ENCODE results near the gene GPANK1.

DNA sequence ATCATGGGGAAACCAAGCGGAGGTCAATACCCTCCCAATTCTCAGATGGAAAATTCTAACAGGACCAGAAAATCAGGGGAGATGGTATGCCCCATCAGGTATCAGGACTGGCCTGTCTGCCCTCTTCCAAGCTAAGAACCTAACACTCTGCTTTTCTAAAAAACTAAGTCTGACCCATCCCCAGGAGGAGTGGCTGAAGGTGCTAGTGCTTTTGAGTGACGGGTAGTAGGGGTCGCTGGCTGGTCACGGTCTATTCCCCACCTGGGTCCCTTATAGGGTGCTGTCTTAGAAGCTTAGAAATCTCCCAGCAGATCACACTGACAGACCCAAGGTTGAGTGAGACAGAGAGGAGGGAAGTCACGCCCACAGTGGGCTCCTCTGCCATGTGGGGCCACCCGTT is 28.7 kb upstream of the GPANK1 start:
- TF ChIP-seq, protein P1, sequence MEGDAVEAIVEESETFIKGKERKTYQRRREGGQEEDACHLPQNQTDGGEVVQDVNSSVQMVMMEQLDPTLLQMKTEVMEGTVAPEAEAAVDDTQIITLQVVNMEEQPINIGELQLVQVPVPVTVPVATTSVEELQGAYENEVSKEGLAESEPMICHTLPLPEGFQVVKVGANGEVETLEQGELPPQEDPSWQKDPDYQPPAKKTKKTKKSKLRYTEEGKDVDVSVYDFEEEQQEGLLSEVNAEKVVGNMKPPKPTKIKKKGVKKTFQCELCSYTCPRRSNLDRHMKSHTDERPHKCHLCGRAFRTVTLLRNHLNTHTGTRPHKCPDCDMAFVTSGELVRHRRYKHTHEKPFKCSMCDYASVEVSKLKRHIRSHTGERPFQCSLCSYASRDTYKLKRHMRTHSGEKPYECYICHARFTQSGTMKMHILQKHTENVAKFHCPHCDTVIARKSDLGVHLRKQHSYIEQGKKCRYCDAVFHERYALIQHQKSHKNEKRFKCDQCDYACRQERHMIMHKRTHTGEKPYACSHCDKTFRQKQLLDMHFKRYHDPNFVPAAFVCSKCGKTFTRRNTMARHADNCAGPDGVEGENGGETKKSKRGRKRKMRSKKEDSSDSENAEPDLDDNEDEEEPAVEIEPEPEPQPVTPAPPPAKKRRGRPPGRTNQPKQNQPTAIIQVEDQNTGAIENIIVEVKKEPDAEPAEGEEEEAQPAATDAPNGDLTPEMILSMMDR (CRISPR knock-in tag; IDR thresholded peaks at IDR 0.05), result no peak
- TF ChIP-seq KLF11 (CRISPR knock-in tag; IDR thresholded peaks at IDR 0.05) (no peak), ZBTB7A (CRISPR knock-in tag; IDR thresholded peaks at IDR 0.05) (no peak), DNMT3B (CRISPR knock-in tag; conservative IDR thresholded peaks at IDR 0.05) (no peak), DPF2 (CRISPR knock-in tag; IDR thresholded peaks at IDR 0.05; ENCODE audit: borderline replicate concordance, low read depth) (no peak), PHB2 (IDR thresholded peaks at IDR 0.05; ENCODE audit: partially characterized antibody) (no peak), ZNF558 (CRISPR knock-in tag; IDR thresholded peaks at IDR 0.05; ENCODE audit: borderline replicate concordance) (no peak)
- TF ChIP-seq, protein P2, sequence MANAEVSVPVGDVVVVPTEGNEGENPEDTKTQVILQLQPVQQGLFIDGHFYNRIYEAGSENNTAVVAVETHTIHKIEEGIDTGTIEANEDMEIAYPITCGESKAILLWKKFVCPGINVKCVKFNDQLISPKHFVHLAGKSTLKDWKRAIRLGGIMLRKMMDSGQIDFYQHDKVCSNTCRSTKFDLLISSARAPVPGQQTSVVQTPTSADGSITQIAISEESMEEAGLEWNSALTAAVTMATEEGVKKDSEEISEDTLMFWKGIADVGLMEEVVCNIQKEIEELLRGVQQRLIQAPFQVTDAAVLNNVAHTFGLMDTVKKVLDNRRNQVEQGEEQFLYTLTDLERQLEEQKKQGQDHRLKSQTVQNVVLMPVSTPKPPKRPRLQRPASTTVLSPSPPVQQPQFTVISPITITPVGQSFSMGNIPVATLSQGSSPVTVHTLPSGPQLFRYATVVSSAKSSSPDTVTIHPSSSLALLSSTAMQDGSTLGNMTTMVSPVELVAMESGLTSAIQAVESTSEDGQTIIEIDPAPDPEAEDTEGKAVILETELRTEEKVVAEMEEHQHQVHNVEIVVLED (CRISPR knock-in tag; IDR thresholded peaks at IDR 0.05; ENCODE audit: borderline replicate concordance), result no peak

Data from HepG2 (cell line).